HepG2 (cell line): ENCODE results near the gene FBXW2. TPM values are rescaled to one million over a fixed set of nuclear protein-coding genes. Genes with fewer than 3 reads are reported as not detected.

Experiments
- EED ChIP-seq: sonication (generic); formaldehyde crosslinking; IDR thresholded peaks from 2 replicates; pipeline ENCODE4 v1.5.0; 2020; ENCODE audit warnings: mild to moderate bottlenecking, missing genetic modification reagents
- FOXA3 ChIP-seq: IDR thresholded peaks from 2 replicates; pipeline ENCODE4 v1.6.1; 2016; ENCODE audit warnings: missing genetic modification reagents, missing compliant biosample characterization
- GTF2F1 ChIP-seq: fragments of 150-350 bp; IDR thresholded peaks from 2 replicates; pipeline ENCODE4 v1.6.1; 2014; ENCODE audit warnings: low read length
- KAT8 ChIP-seq: IDR thresholded peaks from 2 replicates; pipeline ENCODE4 v1.6.1; 2016; ENCODE audit warnings: missing genetic modification reagents, missing compliant biosample characterization
- NFAT5 ChIP-seq: sonication (generic); formaldehyde crosslinking; IDR thresholded peaks from 2 replicates; pipeline ENCODE4 v1.4.0; 2020; ENCODE audit warnings: missing genetic modification reagents
- NR1H2 ChIP-seq: sonication (generic); formaldehyde crosslinking; IDR thresholded peaks from 2 replicates; pipeline ENCODE4 v1.8.1; 2022; ENCODE audit warnings: low read depth, missing genetic modification reagents, borderline replicate concordance
- NR2F6 ChIP-seq, 2 experiments: IDR thresholded peaks; 2 replicates each; pipeline ENCODE4 v1.6.1; 2016; ENCODE audit warnings: antibody characterized with exemption in 1 of 2, mild to moderate bottlenecking in 1 of 2
- SIX1 ChIP-seq: sonication (generic); formaldehyde crosslinking; IDR thresholded peaks from 2 replicates; pipeline ENCODE4 v1.4.0; 2020; ENCODE audit warnings: missing genetic modification reagents, borderline replicate concordance
- ZBTB2 ChIP-seq: sonication (generic); formaldehyde crosslinking; IDR thresholded peaks from 2 replicates; pipeline ENCODE4 v1.8.0; 2022; ENCODE audit warnings: low read depth, missing genetic modification reagents
- ZFP62 ChIP-seq: sonication (generic); formaldehyde crosslinking; IDR thresholded peaks from 2 replicates; pipeline ENCODE4 v1.4.0; 2020; ENCODE audit warnings: missing genetic modification reagents
- ZNF12 ChIP-seq: sonication (generic); formaldehyde crosslinking; IDR thresholded peaks from 2 replicates; pipeline ENCODE4 v1.5.0; 2020; ENCODE audit warnings: missing genetic modification reagents
- ZNF264 ChIP-seq: sonication (generic); formaldehyde crosslinking; IDR thresholded peaks from 2 replicates; pipeline ENCODE4 v1.4.0; 2020; ENCODE audit warnings: missing genetic modification reagents
- ZNF430 ChIP-seq: sonication (generic); formaldehyde crosslinking; IDR thresholded peaks from 2 replicates; pipeline ENCODE4 v1.9.0; 2021; ENCODE audit warnings: mild to moderate bottlenecking, missing genetic modification reagents
- ZNF510 ChIP-seq: sonication (generic); formaldehyde crosslinking; IDR thresholded peaks from 2 replicates; pipeline ENCODE4 v1.4.0; 2020; ENCODE audit warnings: low read depth, mild to moderate bottlenecking, missing genetic modification reagents
- ZNF605 ChIP-seq: sonication (generic); formaldehyde crosslinking; IDR thresholded peaks from 2 replicates; pipeline ENCODE4 v1.8.0; 2022; ENCODE audit warnings: mild to moderate bottlenecking, missing genetic modification reagents
- ZNF746 ChIP-seq: sonication (generic); formaldehyde crosslinking; IDR thresholded peaks from 2 replicates; pipeline ENCODE4 v1.8.0; 2022; ENCODE audit warnings: mild to moderate bottlenecking, missing genetic modification reagents
- ZSCAN9 ChIP-seq: IDR thresholded peaks from 2 replicates; pipeline ENCODE4 v1.6.1; 2016; ENCODE audit warnings: borderline replicate concordance
- ZZZ3 ChIP-seq: sonication (generic); formaldehyde crosslinking; IDR thresholded peaks from 2 replicates; pipeline ENCODE4 v1.4.0; 2020; ENCODE audit warnings: missing genetic modification reagents, mild to moderate bottlenecking, borderline replicate concordance
- polyA plus RNA-seq, 8 experiments: library from polyadenylated mRNA; depleted of rRNA in 3 of 8; stranded (reverse) in 7 of 8; unstranded in 1 of 8; fragments of >200 nt; fragmentation: Illumina TruSeq in 4 of 8; extraction: Trizol in 4 of 8; gene quantifications; 2 replicates each; pipeline versions ENCODE4 v1.2.1 to v1.2.3, GENCODE V29; 2011 to 2016; ENCODE audit warnings: low read depth in 4 of 8, missing spikeins in 1 of 8, mixed read lengths in 1 of 8; ENCODE audit not compliant: insufficient read depth in 1 of 8
- total RNA-seq, 5 experiments: library from RNA; depleted of rRNA; stranded (reverse); fragments of >200 nt; fragmentation: Illumina TruSeq; extraction: Trizol; gene quantifications; 2 replicates each; pipeline ENCODE4 v1.2.3, GENCODE V29; 2016; ENCODE audit warnings: low read depth in 1 of 5
- TF ChIP-seq, protein P1 (sequence below): sonication (generic); formaldehyde crosslinking; IDR thresholded peaks from 2 replicates; pipeline ENCODE4 v1.4.0; 2020; ENCODE audit warnings: mild to moderate bottlenecking, missing genetic modification reagents
- TF ChIP-seq, protein P2 (sequence below): sonication (generic); formaldehyde crosslinking; conservative IDR thresholded peaks from 2 replicates; pipeline ENCODE4 v1.8.0; 2022; ENCODE audit warnings: low read depth, missing genetic modification reagents
- TF ChIP-seq, protein P3 (sequence below): sonication (generic); formaldehyde crosslinking; IDR thresholded peaks from 2 replicates; pipeline ENCODE4 v1.9.0; 2021; ENCODE audit warnings: missing genetic modification reagents, mild to moderate bottlenecking, borderline replicate concordance

The FBXW2 gene
- total and polyA plus RNA-seq, 2 of the 13 experiments (the other 11 are each of a cell fraction or from before 2014, with no cell fraction given): 35.4 to 43.1 TPM

- TF ChIP-seq ZZZ3 (CRISPR knock-in tag): no peak
- no peak for TF ChIP-seq ZNF510
- TF ChIP-seq, protein P1, sequence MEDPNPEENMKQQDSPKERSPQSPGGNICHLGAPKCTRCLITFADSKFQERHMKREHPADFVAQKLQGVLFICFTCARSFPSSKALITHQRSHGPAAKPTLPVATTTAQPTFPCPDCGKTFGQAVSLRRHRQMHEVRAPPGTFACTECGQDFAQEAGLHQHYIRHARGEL (CRISPR knock-in tag): no peak
- TF ChIP-seq, protein P2, sequence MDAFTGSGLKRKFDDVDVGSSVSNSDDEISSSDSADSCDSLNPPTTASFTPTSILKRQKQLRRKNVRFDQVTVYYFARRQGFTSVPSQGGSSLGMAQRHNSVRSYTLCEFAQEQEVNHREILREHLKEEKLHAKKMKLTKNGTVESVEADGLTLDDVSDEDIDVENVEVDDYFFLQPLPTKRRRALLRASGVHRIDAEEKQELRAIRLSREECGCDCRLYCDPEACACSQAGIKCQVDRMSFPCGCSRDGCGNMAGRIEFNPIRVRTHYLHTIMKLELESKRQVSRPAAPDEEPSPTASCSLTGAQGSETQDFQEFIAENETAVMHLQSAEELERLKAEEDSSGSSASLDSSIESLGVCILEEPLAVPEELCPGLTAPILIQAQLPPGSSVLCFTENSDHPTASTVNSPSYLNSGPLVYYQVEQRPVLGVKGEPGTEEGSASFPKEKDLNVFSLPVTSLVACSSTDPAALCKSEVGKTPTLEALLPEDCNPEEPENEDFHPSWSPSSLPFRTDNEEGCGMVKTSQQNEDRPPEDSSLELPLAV: no peak
- TF ChIP-seq NR2F6 (IDR thresholded peaks at IDR 0.05): no peak
- TF ChIP-seq NR2F6 (CRISPR knock-in tag; IDR thresholded peaks at IDR 0.05): peak; percentile 11; the same call in 1 of the 2 replicates
- peak; percentile 67 for TF ChIP-seq FOXA3 (CRISPR knock-in tag)
- TF ChIP-seq ZFP62: no peak
- no peak for TF ChIP-seq SIX1 (CRISPR knock-in tag)
- no peak for TF ChIP-seq GTF2F1
- no peak for TF ChIP-seq ZNF605 (CRISPR knock-in tag)
- no peak for TF ChIP-seq ZNF430 (CRISPR knock-in tag)
- no peak for TF ChIP-seq NFAT5 (CRISPR knock-in tag)
- TF ChIP-seq EED: no peak
- TF ChIP-seq, protein P3, sequence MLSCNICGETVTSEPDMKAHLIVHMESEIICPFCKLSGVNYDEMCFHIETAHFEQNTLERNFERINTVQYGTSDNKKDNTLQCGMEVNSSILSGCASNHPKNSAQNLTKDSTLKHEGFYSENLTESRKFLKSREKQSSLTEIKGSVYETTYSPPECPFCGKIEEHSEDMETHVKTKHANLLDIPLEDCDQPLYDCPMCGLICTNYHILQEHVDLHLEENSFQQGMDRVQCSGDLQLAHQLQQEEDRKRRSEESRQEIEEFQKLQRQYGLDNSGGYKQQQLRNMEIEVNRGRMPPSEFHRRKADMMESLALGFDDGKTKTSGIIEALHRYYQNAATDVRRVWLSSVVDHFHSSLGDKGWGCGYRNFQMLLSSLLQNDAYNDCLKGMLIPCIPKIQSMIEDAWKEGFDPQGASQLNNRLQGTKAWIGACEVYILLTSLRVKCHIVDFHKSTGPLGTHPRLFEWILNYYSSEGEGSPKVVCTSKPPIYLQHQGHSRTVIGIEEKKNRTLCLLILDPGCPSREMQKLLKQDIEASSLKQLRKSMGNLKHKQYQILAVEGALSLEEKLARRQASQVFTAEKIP (CRISPR knock-in tag): no peak
- no peak for TF ChIP-seq ZBTB2 (CRISPR knock-in tag)
- no peak for TF ChIP-seq KAT8 (CRISPR knock-in tag)
- TF ChIP-seq ZNF12 (CRISPR knock-in tag): no peak
- no peak for TF ChIP-seq ZNF264 (CRISPR knock-in tag)
- TF ChIP-seq ZNF746 (CRISPR knock-in tag): no peak
- no peak for TF ChIP-seq NR1H2 (CRISPR knock-in tag)
- TF ChIP-seq ZSCAN9 (CRISPR knock-in tag): no peak
Measured at GRCh38 chr9:120783602-120784047, 9.6 kb downstream of the FBXW2 start (continued).
